GM12878 (cell line): ENCODE measurements around the gene RALGPS1. TPM values are rescaled to one million over a fixed set of nuclear protein-coding genes. Genes with fewer than 3 reads are reported as not detected.

Source experiments
- ATAC-seq: fragments of 200-7000 bp; cut with Tn5 transposase; 3 replicates; pipeline ENCODE4 v1.9.1; 2020; ENCODE audit warnings: mild to moderate bottlenecking, moderate library complexity
- BruUV-seq: library from RNA; stranded (reverse); fragments of 400-500 nt; replicated peaks from 2 replicates; lab custom pipeline; 2021; lab: Mats Ljungman, UMichigan
- CTCF ChIA-PET: fragments of 300-600 bp; sonication (Branson Sonifier 250); formaldehyde crosslinking; extraction: SDS; loops from one replicate; lab custom pipeline; 2021; ENCODE audit warnings: inconsistent platforms; lab: Yijun Ruan, JAX
- POLR2A ChIA-PET: fragments of 350-600 bp; formaldehyde crosslinking; extraction: SDS; loops from one replicate; lab custom pipeline; 2021; ENCODE audit warnings: inconsistent platforms; lab: Charles Lee
- RAD21 ChIA-PET: fragments of 300-600 bp; sonication (Branson Sonifier 250); formaldehyde crosslinking; loops from one replicate; lab custom pipeline; 2023; ENCODE audit warnings: antibody characterized with exemption; ENCODE audit not compliant: unreplicated experiment; lab: Charles Lee
- SMC1A ChIA-PET: fragments of 300-600 bp; sonication (Branson Sonifier 250); formaldehyde crosslinking; loops from one replicate; lab custom pipeline; 2023; ENCODE audit not compliant: unreplicated experiment, uncharacterized antibody; lab: Charles Lee
- DNase-seq: peaks from one replicate; pipeline ENCODE4 v3.0.0-alpha.2; 2011; ENCODE audit warnings: low read depth, low spot score
- FAIRE-seq: peaks from 3 replicates; lab custom pipeline; 2011; peaks lifted over from hg19 to GRCh38; lab: Jason Lieb, UNC
- H2AFZ ChIP-seq: 2 replicates; pipeline ENCODE4 v1.6.0; 2011; ENCODE audit warnings: low read depth, low read length, control low read depth; ENCODE audit not compliant: control insufficient read depth
- H3K27ac ChIP-seq: 2 replicates; pipeline ENCODE4 v1.5.1; 2011; ENCODE audit warnings: control low read depth; ENCODE audit not compliant: control insufficient read depth, insufficient read depth
- H3K27me3 ChIP-seq, 2 experiments: replicated peaks in 1 of 2; 2 replicates each; pipeline versions ENCODE4 v1.6.0 to v1.6.1; 2011; ENCODE audit warnings: low read length in 1 of 2; ENCODE audit not compliant: control insufficient read depth in 2 of 2, insufficient read depth in 2 of 2
- H3K36me3 ChIP-seq, 2 experiments: 2 replicates each; pipeline ENCODE4 v1.5.1; 2011; ENCODE audit warnings: low read length in 1 of 2; ENCODE audit not compliant: control insufficient read depth in 2 of 2, insufficient read depth in 2 of 2
- H3K4me1 ChIP-seq: 2 replicates; pipeline ENCODE4 v1.6.1; 2011; ENCODE audit warnings: mild to moderate bottlenecking, low read length, moderate library complexity, mixed read lengths; ENCODE audit not compliant: control insufficient read depth, insufficient read depth
- H3K4me2 ChIP-seq: 2 replicates; pipeline ENCODE4 v1.6.0; 2011; ENCODE audit warnings: control low read depth; ENCODE audit not compliant: control insufficient read depth, insufficient read depth
- H3K4me3 ChIP-seq: fragments of 200-600 bp; sonication (generic); 2 replicates; pipeline ENCODE4 v1.5.1; 2016
- H3K79me2 ChIP-seq: 2 replicates; pipeline ENCODE4 v1.6.0; 2011; ENCODE audit warnings: low read length; ENCODE audit not compliant: control insufficient read depth, insufficient read depth
- H3K9ac ChIP-seq: 2 replicates; pipeline ENCODE4 v1.8.0; 2011; ENCODE audit warnings: low read length, control low read depth, mixed read lengths; ENCODE audit not compliant: control insufficient read depth, insufficient read depth
- H3K9me3 ChIP-seq: replicated peaks from 3 replicates; pipeline ENCODE4 v1.5.1; 2011; ENCODE audit warnings: mild to moderate bottlenecking, low read length; ENCODE audit not compliant: control insufficient read depth, insufficient read depth
- H4K20me1 ChIP-seq: 2 replicates; pipeline ENCODE4 v1.6.0; 2011; ENCODE audit not compliant: control insufficient read depth, insufficient read depth
- ATF2 ChIP-seq: IDR thresholded peaks from 2 replicates; pipeline ENCODE4 v1.6.1; 2012; ENCODE audit warnings: low read length, inconsistent platforms
- ATF3 ChIP-seq: IDR thresholded peaks from 2 replicates; pipeline ENCODE4 v1.6.1; 2011; ENCODE audit warnings: low read depth, mild to moderate bottlenecking, low read length, moderate library complexity, borderline replicate concordance; ENCODE audit errors: extremely low read depth
- BMI1 ChIP-seq: fragments of 450-650 bp; IDR thresholded peaks from 2 replicates; pipeline ENCODE4 v1.6.1; 2016; ENCODE audit warnings: mild to moderate bottlenecking, moderate library complexity, borderline replicate concordance
- CBX3 ChIP-seq: fragments of 200-600 bp; sonication (generic); IDR thresholded peaks from 2 replicates; pipeline ENCODE4 v1.6.1; 2016; ENCODE audit warnings: low read depth, borderline replicate concordance
- ELK1 ChIP-seq: IDR thresholded peaks from 2 replicates; pipeline ENCODE4 v1.6.1; 2012; ENCODE audit warnings: low read depth, low read length, improper control_type of control experiment
- IKZF1 ChIP-seq: fragments of 450-650 bp; conservative IDR thresholded peaks from 2 replicates; pipeline ENCODE4 v1.6.1; 2017; ENCODE audit warnings: antibody characterized with exemption, mild to moderate bottlenecking
- IRF4 ChIP-seq: IDR thresholded peaks from 2 replicates; pipeline ENCODE4 v1.6.1; 2011; ENCODE audit warnings: low read depth, low read length
- LARP7 ChIP-seq: fragments of 450-650 bp; IDR thresholded peaks from 2 replicates; pipeline ENCODE4 v1.6.1; 2017; ENCODE audit warnings: mild to moderate bottlenecking
- MLLT1 ChIP-seq: fragments of 450-650 bp; IDR thresholded peaks from 2 replicates; pipeline ENCODE4 v1.6.1; 2016; ENCODE audit warnings: mild to moderate bottlenecking
- MYC ChIP-seq: IDR thresholded peaks from 2 replicates; pipeline ENCODE4 v1.6.1; 2011; ENCODE audit warnings: mild to moderate bottlenecking, low read length, moderate library complexity, inconsistent platforms; ENCODE audit not compliant: insufficient read depth, insufficient replicate concordance, insufficient read length, severe bottlenecking
- NBN ChIP-seq: fragments of 450-650 bp; IDR thresholded peaks from 2 replicates; pipeline ENCODE4 v1.6.1; 2016
- NFYA ChIP-seq: IDR thresholded peaks from 2 replicates; pipeline ENCODE4 v1.6.1; 2011; ENCODE audit warnings: low read depth, mild to moderate bottlenecking, low read length, improper control_type of control experiment, borderline replicate concordance
- NR2F1 ChIP-seq: fragments of 450-650 bp; conservative IDR thresholded peaks from 2 replicates; pipeline ENCODE4 v1.6.1; 2017; ENCODE audit warnings: mild to moderate bottlenecking
- RUNX3 ChIP-seq: IDR thresholded peaks from 2 replicates; pipeline ENCODE4 v1.6.1; 2012; ENCODE audit warnings: low read length, inconsistent platforms
- SMAD1 ChIP-seq: fragments of 450-650 bp; IDR thresholded peaks from 2 replicates; pipeline ENCODE4 v1.6.1; 2018; ENCODE audit warnings: mild to moderate bottlenecking, low read depth; ENCODE audit not compliant: partially characterized antibody
- SRF ChIP-seq, 2 experiments: IDR thresholded peaks; 2 replicates each; pipeline ENCODE4 v1.6.1; 2011; ENCODE audit warnings: low read depth in 2 of 2, low read length in 2 of 2, mild to moderate bottlenecking in 1 of 2, moderate library complexity in 1 of 2
- STAT1 ChIP-seq: fragments of 450-650 bp; conservative IDR thresholded peaks from 2 replicates; pipeline ENCODE4 v1.6.1; 2014; ENCODE audit warnings: antibody characterized with exemption, mild to moderate bottlenecking
- TCF12 ChIP-seq: IDR thresholded peaks from 2 replicates; pipeline ENCODE4 v1.6.1; 2011; ENCODE audit warnings: low read depth, mild to moderate bottlenecking, low read length
- TCF7 ChIP-seq: IDR thresholded peaks from 2 replicates; pipeline ENCODE4 v1.6.1; 2014; ENCODE audit warnings: antibody characterized with exemption, borderline replicate concordance
- WRNIP1 ChIP-seq: IDR thresholded peaks from 2 replicates; pipeline ENCODE4 v1.6.1; 2011; ENCODE audit warnings: low read depth, low read length, improper control_type of control experiment, borderline replicate concordance
- ZNF274 ChIP-seq: IDR thresholded peaks from one replicate; pipeline ENCODE4 v1.8.0; 2011; ENCODE audit not compliant: insufficient read length, insufficient read depth
- WGBS: methylation state at CpG from one replicate; pipeline ENCODE4 v1.1.6; 2016; ENCODE audit warnings: low lambda C conversion rate; ENCODE audit not compliant: insufficient replicate concordance, insufficient coverage; ENCODE audit errors: missing lambda C conversion rate; 5-methylcytosine and 5-hydroxymethylcytosine counted together
- in situ Hi-C: fragments of 300-500 bp; cut with MboI; formaldehyde crosslinking; loops from 9 replicates; pipeline ENCODE4 v1.14.3; 2018; ENCODE audit warnings: mixed read lengths
- intact Hi-C: fragments of 100-400 bp; cut with micrococcal nuclease; formaldehyde crosslinking; loops from one replicate; pipeline ENCODE4 v1.14.2; 2022; ENCODE audit not compliant: unreplicated experiment
- polyA plus RNA-seq, 11 experiments: library from polyadenylated mRNA; depleted of rRNA in 4 of 11; unstranded in 6 of 11; stranded (reverse) in 5 of 11; fragments of >200 nt; fragmentation: Nextera tagmentation in 4 of 11; fragmentation: Illumina TruSeq in 1 of 11; extraction: Ambion mirVana in 4 of 11; extraction: Trizol in 1 of 11; gene quantifications; 1 replicate in 1 of 11; 2 replicates in 10 of 11; pipeline versions ENCODE4 v1.2.1 to v1.2.3, GENCODE V29; 2011 to 2016; ENCODE audit warnings: inconsistent platforms in 2 of 11, missing spikeins in 2 of 11, low read depth in 1 of 11
- total RNA-seq, 4 experiments: library from RNA; depleted of rRNA in 3 of 4; stranded (reverse); fragments of >200 nt in 3 of 4; fragmentation: Illumina TruSeq in 1 of 4; extraction: Trizol in 1 of 4; gene quantifications; 2 replicates each; pipeline versions ENCODE4 v1.2.1 to v1.2.3, GENCODE V29; 2013 to 2021

RALGPS1 gene
- total and polyA plus RNA-seq, 10 of the 15 experiments (the other 5 are each of a cell fraction or from before 2014, with no cell fraction given) = 0.13 to 5.6 (median 2.7) TPM

GRCh38 chr9:127170652-127171051, 256.1 kb downstream of the RALGPS1 start:
- H3K4me1 ChIP-seq = peaks cover 20% of the 10 kb centered on the region
- H3K79me2 ChIP-seq = no peaks in the 10 kb centered on the region
- no peak overlapping the region for H3K4me3 ChIP-seq
- no peak overlapping the region for H3K27ac ChIP-seq
- H4K20me1 ChIP-seq = no peaks in the 10 kb centered on the region
- H2AFZ ChIP-seq = no peak overlapping the region; the same call in 1 of the 2 replicates
- H3K27me3 ChIP-seq = no peaks in the 10 kb centered on the region
- FAIRE-seq = no peak
- POLR2A ChIA-PET = interaction anchor here (0.7 to 12.4 kb wide), 7 partner anchors 12 to 206 kb away, joined by 3 to 270 read pairs (median 7); no protein-coding TSS in a partner anchor
- peak; percentile 68 for DNase-seq
- H3K36me3 ChIP-seq = no peaks in the 10 kb centered on the region; a peak in 1 of 4 replicates
- no TSS peak for BruUV-seq
- ATAC-seq = peak; percentile 77
- RAD21 ChIA-PET = interaction anchor here (0.7 to 16.8 kb wide), 20 partner anchors 9 to 232 kb away, joined by 3 to 515 read pairs (median 7); no protein-coding TSS in a partner anchor
- WGBS = 0% methylated on average over 2 of the region's 2 CpGs
- no peak overlapping the region for H3K9ac ChIP-seq
- no peak overlapping the region for H3K4me2 ChIP-seq
- CTCF ChIA-PET = interaction anchor here (0.7 to 6.9 kb wide), 25 partner anchors 11 to 615 kb away, joined by 3 to 174 read pairs (median 5); partner anchors contain the start of gene CDK9
- H3K9me3 ChIP-seq = no peaks in the 10 kb centered on the region
- SMC1A ChIA-PET = interaction anchor here (1.0 to 28.4 kb wide), 17 partner anchors 10 to 229 kb away, joined by 3 to 812 read pairs (median 6); no protein-coding TSS in a partner anchor
- intact Hi-C loops (loop anchor here (1.0 kb wide), 3 partner anchors 14 to 230 kb away; no protein-coding TSS in a partner anchor), in situ Hi-C loops (no loop called here)
- TF ChIP-seq ATF3 (no peak), NR2F1 (peak; percentile 81), IKZF1 (peak; percentile 81), LARP7 (no peak), IRF4 (no peak), SMAD1 (peak; percentile 79), ZNF274 (no peak), MLLT1 (peak; percentile 64; the same call in 1 of the 2 replicates), CBX3 (no peak), RUNX3 (peak; percentile 86), SRF (IDR thresholded peaks at IDR 0.05; ENCODE audit: low read depth in 2 of 2, low read length in 2 of 2) (peak in 1 of 2 experiments; percentile 91; a peak in 2 of 4 replicates), TCF12 (peak; percentile 89), NFYA (no peak), MYC (no peak), BMI1 (0 out of 2 replicates have a peak, but pooled peaks have one; percentile 11), TCF7 (peak; percentile 94), ATF2 (peak; percentile 60; the same call in 1 of the 2 replicates), STAT1 (no peak), NBN (0 out of 2 replicates have a peak, but pooled peaks have one; percentile 22), ELK1 (peak; percentile 99), WRNIP1 (no peak)
